Spinal cord (tissue), 10 donors: ENCODE data around the gene BSG. TPM values are rescaled to one million over a fixed set of nuclear protein-coding genes. Genes with fewer than 3 reads are reported as not detected.
"Not testable (repeated sequence)": the region's sequence is repeated elsewhere in the genome, so short reads cannot be mapped to it uniquely, and the experiment has no call there.

Experiments used
- DNase-seq, 6 donors: peaks; one replicate each; pipeline versions ENCODE4 v3.0.0 to v3.0.0-alpha.2; 2013 to 2015; ENCODE audit warnings: low spot score in 6 of 6, low read depth in 4 of 6
- H3K27ac ChIP-seq: one replicate; pipeline ENCODE4 v1.5.1; 2013; ENCODE audit warnings: low read depth, low read length, control low read depth
- H3K27me3 ChIP-seq: one replicate; pipeline ENCODE4 v1.6.1; 2013; ENCODE audit warnings: low read length; ENCODE audit not compliant: control insufficient read depth, insufficient read depth
- H3K36me3 ChIP-seq: one replicate; pipeline ENCODE4 v1.6.1; 2013; ENCODE audit warnings: low read length; ENCODE audit not compliant: control insufficient read depth, insufficient read depth
- H3K4me1 ChIP-seq: one replicate; pipeline ENCODE4 v1.6.1; 2013; ENCODE audit warnings: low read length; ENCODE audit not compliant: control insufficient read depth, insufficient read depth
- H3K4me3 ChIP-seq: one replicate; pipeline ENCODE4 v1.5.1; 2013; ENCODE audit warnings: low read depth, low read length, control low read depth
- H3K9me3 ChIP-seq: one replicate; pipeline ENCODE4 v1.6.1; 2013; ENCODE audit warnings: low read length; ENCODE audit not compliant: control insufficient read depth, insufficient read depth
- WGBS: methylation state at CpG from one replicate; pipeline ENCODE4 v1.1.5; 2013; ENCODE audit warnings: missing lambda C conversion rate; ENCODE audit not compliant: insufficient coverage; 5-methylcytosine and 5-hydroxymethylcytosine counted together
- polyA plus RNA-seq, 2 donors: library from polyadenylated mRNA; unstranded; fragments of 120-200 nt; gene quantifications; one replicate each; pipeline ENCODE4 v1.2.1, GENCODE V29; 2013; ENCODE audit not compliant: insufficient read length in 2 of 2
- total RNA-seq, 2 donors: library from RNA; depleted of rRNA in 1 of 2; stranded (reverse); fragments of 120-200 nt in 1 of 2; fragments of >200 nt in 1 of 2; gene quantifications; one replicate each; pipeline versions ENCODE4 v1.2.3 to v1.2.4, GENCODE V29; 2013 to 2014
- donor health status: healthy.

The BSG gene
- total and polyA plus RNA-seq, 4 donors = 177 to 638 (median 553) TPM

DNA sequence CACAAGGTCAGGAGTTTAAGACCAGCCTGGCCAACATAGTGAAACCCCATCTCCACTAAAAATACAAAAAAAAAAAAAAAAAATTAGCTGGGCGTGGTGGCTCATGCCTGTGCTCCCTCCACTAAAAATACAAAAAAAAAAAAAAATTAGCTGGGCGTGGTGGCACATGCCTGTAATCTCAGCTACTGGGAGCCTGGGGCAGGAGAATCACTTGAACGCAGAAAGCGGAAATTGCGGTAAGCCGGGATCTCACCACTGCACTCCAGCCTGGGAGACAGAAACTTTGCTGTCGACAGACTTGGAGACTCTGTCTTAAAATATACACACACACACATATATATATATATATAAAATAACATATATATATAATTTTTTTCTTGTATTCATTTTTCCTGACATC, 54.2 kb downstream of the BSG start:
- H3K9me3 ChIP-seq, H3K4me1 ChIP-seq, H3K4me3 ChIP-seq, H3K27me3 ChIP-seq, H3K27ac ChIP-seq, DNase-seq: not testable (repeated sequence)
- no CpG with 5 or more reads among the region's 7 CpGs for WGBS
- peaks cover 86% of the 10 kb centered on the region for H3K36me3 ChIP-seq

DNA sequence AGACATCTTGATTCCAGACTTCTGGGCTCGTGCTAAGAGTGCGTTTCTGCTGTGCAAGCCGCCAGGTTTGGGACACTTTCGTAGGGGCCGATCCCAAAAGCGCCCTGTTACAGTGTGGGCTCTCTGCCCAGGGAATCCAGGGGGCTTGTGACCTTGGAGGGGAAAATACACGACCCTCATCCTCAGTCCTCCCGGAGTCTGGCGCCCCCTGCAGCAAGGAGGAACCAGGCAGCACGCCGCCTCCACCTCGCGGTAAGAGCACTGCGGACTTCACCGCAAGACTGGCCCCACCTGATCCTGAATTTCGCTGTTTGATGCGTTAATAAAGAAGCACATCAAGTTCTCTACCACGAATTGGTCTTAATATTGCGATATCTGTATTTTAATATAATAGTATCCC, 55.8 kb downstream of the BSG start:
- no peak overlapping the region for H3K27ac ChIP-seq
- DNase-seq = no peak
- H3K9me3 ChIP-seq = no peaks in the 10 kb centered on the region
- no peaks in the 10 kb centered on the region for H3K27me3 ChIP-seq
- H3K4me3 ChIP-seq = no peak overlapping the region
- 80% methylated on average over 10 of the region's 19 CpGs for WGBS
- peaks cover 77% of the 10 kb centered on the region for H3K36me3 ChIP-seq
- H3K4me1 ChIP-seq = peaks cover 14% of the 10 kb centered on the region

GRCh38 chr19:629515-629914, 57.1 kb downstream of the BSG start:
- not testable (repeated sequence) for H3K4me3 ChIP-seq, H3K27ac ChIP-seq, DNase-seq, H3K27me3 ChIP-seq, H3K9me3 ChIP-seq
- peaks cover 22% of the 10 kb centered on the region for H3K4me1 ChIP-seq
- 75% methylated on average over 25 of the region's 25 CpGs for WGBS
- peaks cover 63% of the 10 kb centered on the region for H3K36me3 ChIP-seq

GRCh38 chr19:629961-630714, 57.7 kb downstream of the BSG start:
- Histone ChIP-seq H3K4me1 (peaks cover 26% of the 10 kb centered on the region), H3K9me3 (no peaks in the 10 kb centered on the region), H3K27me3 (no peaks in the 10 kb centered on the region), H3K36me3 (peaks cover 58% of the 10 kb centered on the region), H3K4me3 (no peak overlapping the region), H3K27ac (no peak overlapping the region)
- DNase-seq = no peak
- 92% methylated on average over 30 of the region's 30 CpGs for WGBS

- Histone ChIP-seq H3K36me3 (peaks cover 49% of the 10 kb centered on the region), H3K27ac (no peak overlapping the region), H3K4me3 (peak overlapping the region; percentile 66), H3K4me1 (peaks cover 26% of the 10 kb centered on the region), H3K9me3 (no peaks in the 10 kb centered on the region), H3K27me3 (no peaks in the 10 kb centered on the region)
- DNase-seq = no peak
- WGBS = 3% methylated on average over 35 of the region's 35 CpGs
These were observed 60.2 kb downstream of the BSG start for GRCh38 chr19:632579-633067.

Other genes starting within 250 kb of the BSG start
- gene MIER2, start 227.8 kb upstream of the BSG start, total RNA-seq = 10 to 100 TPM in 1 of 2 donors, 1 to 10 TPM in 1; 9.4 to 17.7 TPM
- gene MIER2, start 227.8 kb upstream of the BSG start, polyA plus RNA-seq = 10 to 100 TPM; 39.2 to 49.0 TPM
- 1 to 10 TPM; 8.7 to 9.4 TPM for gene C2CD4C, start 163.4 kb upstream of the BSG start, total RNA-seq
- 10 to 100 TPM; 30.8 to 32.6 TPM for gene C2CD4C, start 163.4 kb upstream of the BSG start, polyA plus RNA-seq
- 10 to 100 TPM; 15.5 to 24.2 TPM for gene SHC2, start 111.6 kb upstream of the BSG start, total RNA-seq
- 100 to 1,000 TPM in 1 of 2 donors, 10 to 100 TPM in 1; 92.7 to 111 TPM for gene SHC2, start 111.6 kb upstream of the BSG start, polyA plus RNA-seq
- 1 to 10 TPM in 1 of 2 donors, under 1 TPM in 1; 0.40 to 2.6 TPM for gene MADCAM1, start 76.1 kb upstream of the BSG start, total RNA-seq
- gene MADCAM1, start 76.1 kb upstream of the BSG start, polyA plus RNA-seq = 1 to 10 TPM; 5.3 to 7.1 TPM
- gene TPGS1, start 65.1 kb upstream of the BSG start, total RNA-seq = 10 to 100 TPM in 1 of 2 donors, 1 to 10 TPM in 1; 9.9 to 23.9 TPM
- gene TPGS1, start 65.1 kb upstream of the BSG start, polyA plus RNA-seq = 10 to 100 TPM; 30.3 to 31.3 TPM
- gene CDC34, start 40.8 kb upstream of the BSG start, total RNA-seq = 10 to 100 TPM; 35.5 to 85.5 TPM
- gene CDC34, start 40.8 kb upstream of the BSG start, polyA plus RNA-seq = 10 to 100 TPM; 86.6 to 92.0 TPM
- under 1 TPM in 1 of 2 donors, not detected in 1; 0.33 TPM for gene GZMM, start 28.5 kb upstream of the BSG start, total RNA-seq
- under 1 TPM; 0.55 to 0.68 TPM for gene GZMM, start 28.5 kb upstream of the BSG start, polyA plus RNA-seq
- gene HCN2, start 17.3 kb downstream of the BSG start, total RNA-seq = 10 to 100 TPM in 1 of 2 donors, 1 to 10 TPM in 1; 8.6 to 35.7 TPM
- gene HCN2, start 17.3 kb downstream of the BSG start, polyA plus RNA-seq = 10 to 100 TPM; 82.5 to 85.8 TPM
- gene POLRMT, start 60.9 kb downstream of the BSG start, total RNA-seq = 10 to 100 TPM; 11.8 to 40.8 TPM
- gene POLRMT, start 60.9 kb downstream of the BSG start, polyA plus RNA-seq = 10 to 100 TPM; 51.6 to 54.2 TPM
- gene FGF22, start 67.3 kb downstream of the BSG start, total RNA-seq = 1 to 10 TPM in 1 of 2 donors, under 1 TPM in 1; 0.72 to 1.2 TPM
- 1 to 10 TPM; 2.2 to 2.5 TPM for gene FGF22, start 67.3 kb downstream of the BSG start, polyA plus RNA-seq
- gene RNF126, start 90.6 kb downstream of the BSG start, total RNA-seq = 10 to 100 TPM; 13.4 to 20.3 TPM
- 10 to 100 TPM; 50.9 to 61.6 TPM for gene RNF126, start 90.6 kb downstream of the BSG start, polyA plus RNA-seq
- gene FSTL3, start 103.8 kb downstream of the BSG start, total RNA-seq = 10 to 100 TPM; 11.5 to 32.1 TPM
- 10 to 100 TPM; 11.3 to 18.5 TPM for gene FSTL3, start 103.8 kb downstream of the BSG start, polyA plus RNA-seq
- gene PRSS57, start 122.9 kb downstream of the BSG start, total RNA-seq = 1 to 10 TPM in 1 of 2 donors, under 1 TPM in 1; 0.33 to 1.1 TPM
- gene PRSS57, start 122.9 kb downstream of the BSG start, polyA plus RNA-seq = under 1 TPM in 1 of 2 donors, not detected in 1; 0.15 TPM
- gene PALM, start 136.3 kb downstream of the BSG start, total RNA-seq = 10 to 100 TPM; 48.8 to 72.4 TPM
- gene PALM, start 136.3 kb downstream of the BSG start, polyA plus RNA-seq = 100 to 1,000 TPM; 237 to 260 TPM
- under 1 TPM; 0.40 to 0.66 TPM for gene MISP, start 178.5 kb downstream of the BSG start, total RNA-seq
- gene MISP, start 178.5 kb downstream of the BSG start, polyA plus RNA-seq = under 1 TPM; 0.41 to 0.42 TPM
- 10 to 100 TPM; 51.3 to 91.9 TPM for gene PTBP1, start 224.9 kb downstream of the BSG start, total RNA-seq
- gene PTBP1, start 224.9 kb downstream of the BSG start, polyA plus RNA-seq = 100 to 1,000 TPM; 137 to 152 TPM
- gene PLPPR3, start 249.4 kb downstream of the BSG start, total RNA-seq = 10 to 100 TPM; 26.1 to 29.3 TPM
- 100 to 1,000 TPM; 201 to 245 TPM for gene PLPPR3, start 249.4 kb downstream of the BSG start, polyA plus RNA-seq